GM19035 (cell line): ENCODE measurements around the gene DOLPP1.
"Not testable (repeated sequence)": the region's sequence is repeated elsewhere in the genome, so short reads cannot be mapped to it uniquely, and the experiment has no call there.

Source experiments
- ATAC-seq: cut with Tn5 transposase; IDR thresholded peaks from one replicate; pipeline ENCODE4 v1.9.1; 2021; ENCODE audit not compliant: unreplicated experiment

The DOLPP1 gene

DNA sequence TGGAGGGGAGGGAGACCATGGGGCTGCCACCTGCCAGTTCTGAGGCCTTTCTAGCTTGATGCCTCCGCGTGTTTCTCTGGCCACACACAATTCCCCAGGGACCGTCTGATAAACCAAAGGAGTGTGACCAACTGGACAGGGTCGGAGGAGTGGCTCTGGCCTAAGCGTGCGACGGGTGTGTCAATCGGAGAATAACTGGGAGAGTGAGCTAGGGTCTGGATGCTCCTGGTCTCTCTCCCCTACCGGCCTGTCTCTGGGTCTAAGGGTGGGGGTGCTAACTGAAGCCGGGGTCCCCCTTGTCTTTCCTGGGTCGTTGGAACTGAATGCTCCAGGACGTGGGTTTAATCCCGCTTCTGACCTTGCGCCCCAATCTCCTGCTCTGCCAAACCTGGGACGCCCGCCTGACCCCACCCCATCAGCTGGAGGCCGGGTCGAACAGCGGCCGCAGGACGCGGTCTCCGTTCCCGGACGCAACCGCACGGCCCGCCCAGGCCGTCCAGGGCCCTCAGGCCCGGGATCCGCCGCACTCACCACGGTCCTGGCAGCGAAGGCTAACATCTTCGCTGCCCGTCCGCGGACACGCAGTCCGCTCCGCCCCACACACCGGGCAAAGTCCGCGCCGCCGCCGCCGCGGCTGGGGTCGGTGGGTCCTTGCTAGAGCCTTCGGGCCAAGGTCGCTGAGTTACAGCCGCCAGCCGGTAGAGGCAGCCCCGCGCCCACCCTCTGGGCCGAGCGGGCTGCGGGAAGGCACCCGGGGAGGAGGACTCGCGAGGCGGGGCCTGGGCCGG lies 29.2 kb downstream of the DOLPP1 start:
- ATAC-seq: peak; percentile 12

GRCh38 chr9:129110740-129111527 lies 30.0 kb downstream of the DOLPP1 start, which contains the start of the genes CRAT and PTPA:
Gene CRAT (minus strand): TSS chr9:129110793. CDS start chr9:129110509, 284 bp downstream.
Gene PTPA (plus strand): TSS chr9:129111415. CDS start chr9:129111601, 186 bp downstream.
- peak; percentile 82 for ATAC-seq

GRCh38 chr9:129111528-129112151 lies 30.7 kb downstream of the DOLPP1 start:
- ATAC-seq: peak; percentile 38

GRCh38 chr9:129112526-129112925 lies 31.6 kb downstream of the DOLPP1 start:
- ATAC-seq: not testable (repeated sequence)

GRCh38 chr9:129113645-129114304 lies 32.9 kb downstream of the DOLPP1 start:
- ATAC-seq: no peak

- ATAC-seq: no peak
These were observed 37.9 kb downstream of the DOLPP1 start for GRCh38 chr9:129118799-129119198.

GRCh38 chr9:129121483-129121882 lies 40.6 kb downstream of the DOLPP1 start:
- ATAC-seq: no peak

DNA sequence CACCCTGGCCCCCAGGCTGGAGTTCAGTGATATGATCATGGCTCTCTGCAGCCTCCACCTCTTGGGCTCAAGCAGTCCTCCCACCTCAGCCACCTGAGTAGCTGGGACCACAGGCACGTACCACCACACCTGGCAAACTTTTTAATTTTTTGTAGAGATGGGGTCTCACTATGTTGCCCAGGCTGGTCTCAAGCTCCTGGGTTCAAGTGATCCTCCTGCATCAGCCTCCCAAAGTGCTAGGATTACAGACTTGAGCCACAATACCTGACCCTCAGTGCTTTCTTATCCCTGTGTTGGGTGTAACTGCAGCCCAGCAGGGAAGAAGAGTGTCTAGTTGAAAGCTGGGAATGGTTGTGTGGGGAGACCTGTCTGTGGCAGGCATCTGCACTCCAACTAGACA lies 41.2 kb downstream of the DOLPP1 start:
- ATAC-seq: no peak

GRCh38 chr9:129122976-129123375 lies 42.1 kb downstream of the DOLPP1 start:
- ATAC-seq: not testable (repeated sequence)

- ATAC-seq: no peak
These were observed 43.7 kb downstream of the DOLPP1 start for GRCh38 chr9:129124506-129125069.

GRCh38 chr9:129125478-129125877 lies 44.6 kb downstream of the DOLPP1 start:
- no peak for ATAC-seq

DNA sequence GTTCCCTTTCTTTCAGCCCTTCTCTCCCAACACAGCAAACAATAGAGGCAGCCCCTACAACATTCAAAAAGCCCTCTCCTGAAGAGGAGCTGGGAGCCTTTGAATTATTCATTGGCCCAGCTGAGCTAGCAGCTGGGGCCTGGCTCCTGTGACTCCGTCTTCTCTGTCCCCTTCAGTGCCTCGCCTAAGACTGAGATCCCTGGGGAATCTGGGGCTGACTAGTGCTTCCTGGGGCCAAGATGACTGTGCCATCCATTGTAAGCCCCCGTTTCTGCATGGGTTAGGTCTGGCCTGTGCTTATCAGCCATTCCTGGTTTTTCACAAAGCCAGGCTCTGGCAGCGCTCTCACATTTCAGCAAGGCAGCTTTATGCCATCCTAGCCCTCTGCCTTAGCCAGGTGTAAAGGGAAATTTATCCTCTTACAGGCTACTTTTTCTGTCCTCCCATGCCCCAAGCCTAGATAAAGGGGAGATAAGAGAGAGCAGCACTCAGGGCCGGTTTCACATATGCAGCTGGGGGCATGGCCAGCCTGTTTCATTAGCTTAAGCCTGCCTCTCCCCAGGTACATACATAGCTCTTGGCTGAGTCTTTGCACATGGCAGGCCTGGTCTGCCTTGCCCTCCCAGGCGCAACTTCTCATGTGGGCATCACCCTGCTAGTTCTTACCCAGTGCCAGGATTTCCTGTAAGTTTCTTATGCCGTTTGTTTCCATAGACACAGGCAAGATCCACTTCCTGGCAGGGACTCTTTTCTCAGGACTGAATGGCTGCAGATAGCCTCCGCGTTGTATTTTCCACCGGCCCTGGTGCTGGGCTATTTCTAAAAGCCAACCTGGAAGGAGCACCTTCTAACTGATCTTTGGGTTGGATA lies 46.1 kb downstream of the DOLPP1 start:
- no peak for ATAC-seq

DNA sequence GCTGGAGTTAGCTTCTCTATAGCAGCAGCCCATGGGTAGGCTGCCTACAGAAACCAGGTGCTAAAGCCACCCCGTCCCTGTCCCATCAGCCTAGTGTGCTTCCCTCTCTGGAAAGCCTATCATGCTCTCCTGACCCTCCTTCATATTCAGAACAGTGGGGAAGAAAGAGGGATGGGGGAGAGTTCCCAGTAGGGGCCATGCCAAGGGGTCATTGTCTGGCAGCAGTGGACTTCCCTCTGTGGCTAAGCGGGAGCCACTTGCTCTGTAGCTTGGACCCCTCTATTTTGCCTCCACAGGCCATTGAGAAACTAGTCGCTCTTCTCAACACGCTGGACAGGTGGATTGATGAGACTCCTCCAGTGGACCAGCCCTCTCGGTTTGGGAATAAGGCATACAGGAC lies 47.8 kb downstream of the DOLPP1 start:
- ATAC-seq: no peak

GRCh38 chr9:129130271-129130670 lies 49.4 kb downstream of the DOLPP1 start:
- ATAC-seq: not testable (repeated sequence)

DNA sequence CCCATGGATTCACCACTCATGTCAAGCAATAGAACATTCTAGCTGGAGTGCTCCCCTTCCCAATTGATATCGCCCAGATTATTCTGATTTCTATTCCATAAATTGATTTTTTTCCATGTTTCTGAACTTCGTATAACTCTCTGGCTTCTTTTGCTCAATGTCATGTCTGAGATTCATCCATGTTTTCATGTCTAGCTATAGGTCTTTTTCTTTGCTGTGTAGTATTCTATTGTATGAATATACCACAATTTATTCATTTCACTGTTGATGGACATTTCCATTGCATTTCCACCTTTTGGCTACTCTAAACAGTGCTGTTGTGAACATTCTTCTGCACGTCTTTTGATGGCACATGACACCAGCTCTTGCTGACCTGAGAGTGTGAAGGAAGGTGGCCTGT lies 49.9 kb downstream of the DOLPP1 start:
- no peak for ATAC-seq

- ATAC-seq: no peak
These were observed 50.6 kb downstream of the DOLPP1 start for GRCh38 chr9:129131300-129132145.

DNA sequence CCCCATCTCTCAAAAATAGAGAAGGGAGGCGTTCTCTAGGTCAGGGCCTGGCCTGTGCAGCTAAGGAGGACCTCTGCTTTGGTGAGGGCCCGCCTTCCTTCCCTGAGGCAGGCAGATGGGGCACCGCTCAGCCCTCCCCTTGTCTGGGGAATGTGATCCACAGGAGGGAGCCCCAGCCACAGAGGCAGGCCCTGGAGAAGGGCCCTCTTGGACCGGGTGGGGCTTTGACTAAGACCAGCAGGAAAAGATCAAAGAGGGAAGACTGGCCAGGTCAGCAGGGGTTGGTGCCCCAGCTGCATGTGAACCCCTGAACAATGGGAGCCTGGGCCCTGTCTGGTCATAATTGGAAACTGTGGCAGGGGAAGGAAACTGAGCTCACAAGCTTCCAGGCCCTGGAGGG lies 52.2 kb downstream of the DOLPP1 start:
- ATAC-seq: no peak

DNA sequence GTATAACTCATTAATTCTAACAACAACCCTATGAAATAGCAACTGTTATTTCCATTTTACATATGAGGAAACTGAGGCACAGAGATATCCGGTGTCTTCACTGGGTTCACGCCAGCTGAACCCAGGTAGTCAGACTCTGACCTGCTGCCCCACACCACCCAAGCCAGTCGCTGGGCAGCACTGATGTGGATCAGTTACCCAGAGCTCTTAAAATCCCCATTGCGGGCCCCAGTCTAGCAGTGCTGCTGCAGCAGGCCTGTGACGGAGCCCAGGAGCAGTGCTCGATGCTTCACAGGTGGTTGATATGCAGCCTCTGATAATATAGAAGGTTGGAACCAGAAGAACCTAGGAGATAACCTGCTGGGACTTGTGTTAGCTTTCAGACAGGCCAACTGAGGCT lies 54.6 kb downstream of the DOLPP1 start:
- ATAC-seq: no peak
